ENCODE results near the gene SLC22A3.
"Not testable (repeated sequence)": the region's sequence is repeated elsewhere in the genome, so short reads cannot be mapped to it uniquely, and the experiment has no call there.

The SLC22A3 gene, protein sequence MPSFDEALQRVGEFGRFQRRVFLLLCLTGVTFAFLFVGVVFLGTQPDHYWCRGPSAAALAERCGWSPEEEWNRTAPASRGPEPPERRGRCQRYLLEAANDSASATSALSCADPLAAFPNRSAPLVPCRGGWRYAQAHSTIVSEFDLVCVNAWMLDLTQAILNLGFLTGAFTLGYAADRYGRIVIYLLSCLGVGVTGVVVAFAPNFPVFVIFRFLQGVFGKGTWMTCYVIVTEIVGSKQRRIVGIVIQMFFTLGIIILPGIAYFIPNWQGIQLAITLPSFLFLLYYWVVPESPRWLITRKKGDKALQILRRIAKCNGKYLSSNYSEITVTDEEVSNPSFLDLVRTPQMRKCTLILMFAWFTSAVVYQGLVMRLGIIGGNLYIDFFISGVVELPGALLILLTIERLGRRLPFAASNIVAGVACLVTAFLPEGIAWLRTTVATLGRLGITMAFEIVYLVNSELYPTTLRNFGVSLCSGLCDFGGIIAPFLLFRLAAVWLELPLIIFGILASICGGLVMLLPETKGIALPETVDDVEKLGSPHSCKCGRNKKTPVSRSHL

DNA sequence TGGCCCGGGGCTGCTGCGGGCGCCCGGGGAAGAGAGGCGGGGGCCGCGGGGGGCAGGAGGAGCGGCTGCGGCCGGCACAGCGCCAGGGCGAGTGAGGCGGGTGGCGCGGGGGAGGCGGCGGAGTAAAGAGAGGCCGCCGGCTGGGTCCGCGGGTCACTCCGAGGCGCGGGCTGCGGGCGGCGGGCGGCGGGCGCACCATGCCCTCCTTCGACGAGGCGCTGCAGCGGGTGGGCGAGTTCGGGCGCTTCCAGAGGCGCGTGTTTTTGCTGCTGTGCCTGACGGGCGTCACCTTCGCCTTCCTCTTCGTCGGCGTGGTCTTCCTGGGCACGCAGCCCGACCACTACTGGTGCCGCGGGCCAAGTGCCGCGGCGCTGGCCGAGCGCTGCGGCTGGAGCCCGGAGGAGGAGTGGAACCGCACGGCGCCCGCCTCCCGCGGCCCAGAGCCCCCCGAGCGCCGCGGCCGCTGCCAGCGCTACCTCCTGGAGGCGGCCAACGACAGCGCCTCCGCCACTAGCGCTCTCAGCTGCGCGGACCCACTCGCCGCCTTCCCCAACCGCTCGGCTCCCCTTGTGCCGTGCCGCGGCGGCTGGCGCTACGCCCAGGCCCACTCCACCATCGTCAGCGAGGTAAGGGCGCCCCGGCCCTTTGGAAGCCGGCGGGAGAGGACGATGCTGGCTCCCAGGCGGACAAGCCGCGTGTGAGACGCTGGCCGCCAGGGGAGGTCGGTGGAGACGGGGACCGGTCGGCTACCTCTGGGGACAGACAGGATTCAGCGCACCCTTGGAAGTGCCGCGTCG is at the start of gene SLC22A3:
TSS of gene SLC22A3 (plus strand) at position 156 of the 797 bp plus-strand sequence. CDS start at position 198, 42 bp downstream.
- DNase-seq: no peak

DNA sequence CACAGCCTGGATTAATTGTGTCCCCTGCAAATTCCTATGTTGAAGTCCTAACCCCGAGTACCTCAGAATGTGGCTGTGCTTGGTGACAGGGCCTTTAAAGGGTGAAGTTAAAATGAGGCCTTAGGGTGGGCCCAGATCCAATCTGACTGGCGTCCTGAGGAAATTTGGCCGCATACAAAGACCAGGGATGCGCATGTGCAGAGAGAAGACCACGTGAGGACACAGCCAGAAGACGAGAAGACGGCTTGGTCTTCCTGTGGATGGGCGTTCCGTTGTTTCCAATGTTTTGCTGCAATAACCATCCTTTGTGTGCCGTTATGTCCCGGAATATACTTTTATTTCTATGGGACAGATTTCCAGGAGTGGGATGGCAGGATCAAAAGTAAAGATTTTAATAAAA is 48.6 kb upstream of the SLC22A3 start:
- DNase-seq: no peak

DNA sequence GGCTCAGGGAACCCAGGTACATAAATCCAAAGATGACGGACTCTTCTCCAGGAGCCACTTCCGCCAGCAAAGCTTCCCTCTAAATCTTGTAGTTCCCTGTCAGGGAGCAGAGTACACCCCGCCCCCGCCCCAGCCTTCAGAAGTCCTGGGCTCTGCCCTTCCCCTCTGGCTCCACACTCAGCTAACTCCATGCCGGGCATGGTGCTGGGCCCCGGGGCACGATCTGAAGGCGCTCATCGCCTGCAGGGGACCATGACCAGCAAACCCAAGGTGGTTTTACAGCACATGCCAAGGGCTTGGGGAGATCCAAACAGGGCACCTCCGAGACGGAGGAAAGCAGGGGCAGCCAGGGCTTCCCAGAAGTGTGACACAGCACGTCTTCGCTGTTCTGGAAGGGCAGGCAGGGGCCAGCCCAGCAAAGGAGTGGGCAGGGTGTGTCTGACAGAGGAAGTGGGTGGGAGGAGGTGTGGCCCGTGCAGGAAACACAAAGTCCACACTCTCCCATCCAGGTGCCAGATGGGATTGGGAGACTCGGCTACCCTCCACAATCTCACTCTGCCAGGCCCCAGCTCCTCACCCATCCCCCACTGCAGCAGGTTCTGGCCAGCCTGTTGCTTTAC is 48.0 kb upstream of the SLC22A3 start:
- DNase-seq: no peak

DNA sequence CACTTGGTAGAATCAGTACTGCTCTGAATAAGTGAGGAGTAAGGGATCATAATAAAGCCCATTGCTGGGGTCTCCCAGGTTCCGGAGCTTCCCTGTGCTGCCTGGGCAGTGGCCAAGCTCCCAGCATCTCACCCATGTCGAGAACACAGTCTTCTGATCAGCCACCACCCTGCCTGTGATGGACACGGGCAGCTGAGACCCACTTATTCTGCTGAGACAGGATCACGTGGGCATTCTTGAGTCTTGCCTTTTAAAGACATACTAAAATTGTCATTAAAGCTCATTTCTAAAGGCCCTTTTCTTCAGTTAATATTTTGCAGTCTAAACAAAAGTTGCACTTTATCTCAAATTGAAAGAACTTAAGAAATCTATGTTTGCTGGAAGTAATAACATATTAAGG is 46.8 kb upstream of the SLC22A3 start:
- DNase-seq: no peak

DNA sequence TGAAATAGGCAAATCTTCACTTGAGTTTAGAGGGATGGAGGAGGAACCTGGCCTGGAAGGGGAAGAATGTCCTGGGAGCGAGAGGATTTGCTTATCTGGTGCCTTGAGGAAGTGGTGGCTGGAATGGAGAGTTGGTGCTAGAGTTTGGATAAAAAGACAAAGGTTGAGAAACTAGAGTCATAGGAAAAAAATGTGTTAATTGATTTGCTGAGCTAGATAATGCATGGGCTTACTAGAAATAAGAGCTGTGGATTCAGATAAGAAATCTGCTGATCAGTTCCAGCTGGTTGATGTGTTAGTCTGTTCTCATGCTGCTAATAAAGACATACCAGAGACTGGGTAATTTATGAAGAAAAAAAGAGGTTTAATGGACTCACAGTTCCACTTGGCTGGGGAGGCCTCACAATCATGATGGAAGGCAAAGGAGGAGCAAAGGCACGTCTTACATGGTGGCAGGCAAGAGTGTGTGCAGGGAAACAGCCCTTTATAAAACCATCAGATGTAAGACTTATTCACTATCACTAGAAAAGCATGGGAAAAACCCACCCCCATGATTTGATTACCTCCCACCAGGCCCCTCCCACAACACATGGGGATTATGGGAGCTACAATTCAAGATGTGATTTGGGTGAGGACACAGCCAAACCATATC is 45.6 kb upstream of the SLC22A3 start:
- DNase-seq: not testable (repeated sequence)

DNA sequence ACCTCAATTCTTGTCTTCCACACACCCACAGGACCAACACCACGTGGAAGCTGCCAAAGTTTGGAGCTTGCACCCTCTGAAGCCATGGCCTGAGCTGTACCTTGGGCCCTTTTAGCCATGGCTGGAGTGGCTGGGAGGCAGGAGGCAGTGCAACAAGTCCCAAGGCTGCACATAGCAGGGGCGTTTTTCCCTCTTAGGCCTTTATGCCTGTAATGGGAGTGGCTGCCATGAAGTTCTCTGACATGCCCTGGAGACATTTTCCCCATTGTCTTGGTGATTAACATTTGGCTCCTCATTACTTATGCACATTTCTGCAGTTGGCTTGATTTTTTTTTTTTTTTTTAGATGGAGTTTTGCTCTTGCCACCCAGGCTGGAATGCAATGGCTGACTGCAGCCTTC is 44.4 kb upstream of the SLC22A3 start:
- no peak for DNase-seq

DNA sequence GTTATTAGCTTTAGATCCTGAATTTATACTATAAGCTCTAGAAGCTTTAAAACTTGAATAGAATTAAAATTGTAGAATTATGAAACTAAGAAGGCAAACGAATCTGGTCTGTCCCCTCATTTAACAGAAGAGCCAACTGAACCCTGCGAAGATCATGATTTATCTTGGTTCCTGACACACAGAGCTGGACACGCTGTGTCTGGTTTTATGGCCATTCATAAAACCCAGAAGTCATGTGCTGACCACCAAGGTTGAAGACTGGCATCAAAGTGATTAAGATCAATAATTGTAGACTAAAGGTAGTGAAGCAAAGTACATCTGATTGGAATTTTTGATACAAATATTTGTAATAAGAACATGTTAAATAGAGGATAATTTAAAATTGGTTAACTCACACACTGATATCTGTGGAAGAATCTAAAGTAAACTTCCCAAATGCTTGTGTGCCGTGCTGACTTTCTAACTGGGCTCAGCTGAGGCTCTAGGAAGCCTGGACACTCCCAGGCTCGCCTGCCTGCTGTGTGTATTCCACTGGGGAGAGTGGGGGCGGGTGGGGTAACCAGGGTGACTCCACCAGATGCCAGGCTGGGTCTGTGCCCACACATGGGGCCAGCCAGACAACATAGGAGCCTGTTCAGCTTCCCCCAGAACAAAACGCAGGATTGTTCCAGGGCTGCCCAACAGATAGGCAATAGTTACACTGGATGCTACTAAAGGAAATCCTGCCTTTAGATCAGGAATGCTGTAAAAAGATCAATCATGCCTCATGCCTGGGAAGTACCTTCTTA is 42.1 kb upstream of the SLC22A3 start:
- no peak for DNase-seq

DNA sequence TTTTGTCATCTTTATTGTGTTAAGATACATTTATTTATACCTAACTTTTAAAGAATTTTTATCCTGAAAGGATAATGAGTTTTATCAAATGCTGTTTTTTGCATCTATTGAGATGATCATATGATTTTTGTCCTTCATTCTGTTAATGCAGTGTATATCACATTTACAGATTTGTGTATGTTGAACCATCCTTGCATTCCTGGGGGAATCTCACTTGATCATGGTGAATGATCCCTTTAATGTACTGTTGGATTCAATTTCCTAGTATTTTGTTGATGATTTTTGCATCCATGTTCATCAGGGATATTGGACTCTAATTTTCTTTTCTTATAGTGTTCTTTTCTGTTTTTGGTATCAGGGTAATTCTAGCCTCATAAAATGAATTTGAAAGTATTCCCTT is 38.5 kb upstream of the SLC22A3 start:
- no peak for DNase-seq

DNA sequence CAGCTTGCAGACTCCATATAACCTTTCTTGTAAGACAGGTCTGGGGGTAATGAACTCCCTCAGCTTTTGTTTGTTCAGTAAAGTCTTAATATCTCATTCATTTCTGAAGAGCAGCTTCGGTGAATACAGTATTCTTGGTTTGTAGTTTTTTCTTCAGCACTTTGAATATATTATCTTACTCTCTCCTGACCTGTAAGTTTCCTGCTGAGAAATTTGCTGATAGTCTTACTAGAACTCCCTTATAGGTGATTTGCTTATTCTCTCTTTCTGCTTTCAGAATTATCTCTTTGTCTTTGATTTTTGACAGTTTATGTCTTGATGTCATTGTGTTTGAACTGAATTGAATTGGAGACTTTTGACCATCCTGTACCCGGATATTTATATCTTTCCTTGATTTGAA is 35.3 kb upstream of the SLC22A3 start:
- DNase-seq: no peak

DNA sequence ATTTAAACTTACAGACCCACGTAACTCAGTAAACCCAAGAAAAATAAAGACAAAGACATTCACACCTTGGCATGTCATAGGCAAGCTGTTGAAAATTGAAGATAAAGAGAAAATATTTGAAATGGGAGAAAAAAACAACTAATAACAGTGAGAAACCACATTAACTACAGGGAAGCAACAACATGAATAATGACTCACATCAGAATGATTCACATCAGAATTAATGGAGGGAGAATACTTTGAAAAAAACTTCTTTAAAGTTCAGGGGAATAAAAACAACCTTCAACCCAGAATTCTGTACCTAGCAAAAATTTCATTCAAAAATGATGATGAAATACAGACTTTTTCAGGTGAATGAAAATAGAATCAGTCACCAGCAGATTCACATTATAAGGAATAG is 32.9 kb upstream of the SLC22A3 start:
- no peak for DNase-seq

DNA sequence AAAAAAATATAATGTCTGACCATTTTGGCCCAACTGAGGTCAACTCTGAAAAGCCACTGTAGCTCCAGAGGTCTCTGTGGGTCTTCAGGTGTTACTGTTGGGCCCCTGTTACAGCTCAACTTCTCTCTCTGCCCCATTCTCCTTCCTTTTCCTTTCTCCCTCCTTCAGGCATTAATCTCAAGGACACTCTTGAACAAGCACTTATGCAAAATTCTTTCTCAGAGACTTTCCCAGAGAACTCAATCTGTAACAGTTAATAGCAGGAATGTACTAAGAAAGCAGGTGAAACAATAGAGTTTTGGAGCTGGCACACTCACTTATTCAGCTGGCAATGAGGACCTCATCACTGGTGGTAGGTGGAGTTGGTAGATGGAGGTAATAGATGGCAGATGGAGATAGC is 31.9 kb upstream of the SLC22A3 start:
- DNase-seq: no peak

DNA sequence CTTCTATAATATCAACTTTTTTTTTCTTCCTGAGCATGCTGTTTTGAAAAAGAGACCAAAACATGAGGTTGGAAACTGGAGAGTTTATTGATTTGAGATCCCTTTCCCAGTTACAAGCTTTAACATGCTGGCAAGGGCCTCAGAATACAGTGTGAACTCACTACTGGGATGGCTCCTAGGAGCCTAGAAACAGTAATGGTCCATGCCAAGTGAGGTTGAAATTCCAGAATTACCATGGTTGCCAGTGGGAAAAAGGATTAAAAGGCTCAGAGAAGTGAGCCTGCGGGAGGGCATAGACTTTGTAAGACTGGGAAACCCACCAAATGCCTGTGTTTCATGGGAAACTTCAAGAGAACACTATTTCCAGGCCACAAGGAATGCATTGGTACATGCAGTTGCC is 28.9 kb upstream of the SLC22A3 start:
- no peak for DNase-seq

DNA sequence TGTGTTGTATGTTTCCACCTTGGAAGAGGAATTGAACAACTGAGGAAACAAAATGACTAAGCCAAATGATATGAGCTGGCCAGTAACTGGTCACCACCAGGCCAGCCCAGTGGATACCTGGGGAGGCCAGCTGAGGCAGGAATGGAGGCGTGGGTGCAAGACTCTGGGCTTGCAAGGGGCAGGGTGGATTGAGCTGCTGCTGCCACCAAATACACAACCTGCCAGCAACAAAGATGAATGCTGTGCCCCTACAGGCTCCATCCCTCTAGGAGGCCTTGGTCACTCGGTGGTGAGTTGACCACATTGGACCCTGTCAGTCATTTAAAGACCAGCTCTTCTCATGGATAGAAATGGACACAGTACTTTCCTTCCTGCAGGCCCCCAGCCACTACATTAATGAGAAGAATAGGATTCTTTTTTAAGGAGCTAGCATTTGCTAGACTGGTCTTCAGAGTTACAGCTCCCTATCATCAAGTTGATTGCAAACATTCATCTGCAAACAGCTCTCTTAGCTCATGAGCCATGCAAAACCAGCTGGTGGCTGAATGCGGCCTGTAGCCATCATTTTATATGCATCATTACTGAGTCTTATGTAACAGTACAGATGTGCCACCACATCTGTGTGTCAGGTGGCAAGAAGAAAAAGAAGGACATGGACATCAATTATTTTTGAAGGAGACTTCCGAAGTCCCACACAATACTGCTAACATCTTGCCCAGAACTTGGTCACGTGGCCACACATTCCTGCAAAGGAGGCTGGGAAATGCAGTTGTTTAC is 26.3 kb upstream of the SLC22A3 start:
- no peak for DNase-seq

DNA sequence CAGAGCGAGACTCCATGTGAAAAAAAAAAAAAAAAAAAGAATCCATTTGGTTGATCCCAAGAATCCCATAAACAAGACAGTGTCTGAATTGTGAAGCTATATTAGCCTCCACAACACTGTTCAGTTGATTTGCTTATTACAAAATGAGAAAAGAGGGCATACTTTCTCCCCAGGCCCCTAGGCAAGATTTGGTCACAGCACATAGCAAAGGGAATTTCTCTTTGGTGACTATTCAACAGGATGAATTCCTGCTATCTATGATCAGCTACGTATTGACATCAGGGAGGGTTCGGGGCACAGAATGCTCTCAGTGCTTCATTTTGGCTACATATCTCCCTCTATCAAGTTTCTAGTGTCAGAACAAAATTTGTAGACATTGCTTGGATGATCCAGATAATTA is 20.2 kb upstream of the SLC22A3 start:
- no peak for DNase-seq

DNA sequence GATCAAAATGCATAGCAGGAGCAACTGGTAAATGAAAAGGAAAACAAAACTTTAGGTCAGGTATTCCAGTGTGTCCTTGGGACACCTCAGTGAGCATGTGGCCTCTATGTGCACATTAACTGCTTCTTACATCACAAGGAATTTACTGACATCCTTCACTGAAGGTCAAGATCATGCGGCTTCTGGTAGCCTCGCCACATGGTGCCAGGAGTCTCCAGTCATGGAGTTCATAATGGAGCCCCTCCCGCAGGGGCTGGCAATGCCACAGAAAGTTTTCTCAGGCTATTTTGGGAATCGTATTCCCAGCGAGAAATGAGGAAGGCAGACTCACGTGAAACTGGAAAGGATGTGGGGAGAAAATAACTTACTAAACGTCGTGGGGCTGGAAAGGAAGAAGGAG is 19.7 kb upstream of the SLC22A3 start:
- DNase-seq: no peak

DNA sequence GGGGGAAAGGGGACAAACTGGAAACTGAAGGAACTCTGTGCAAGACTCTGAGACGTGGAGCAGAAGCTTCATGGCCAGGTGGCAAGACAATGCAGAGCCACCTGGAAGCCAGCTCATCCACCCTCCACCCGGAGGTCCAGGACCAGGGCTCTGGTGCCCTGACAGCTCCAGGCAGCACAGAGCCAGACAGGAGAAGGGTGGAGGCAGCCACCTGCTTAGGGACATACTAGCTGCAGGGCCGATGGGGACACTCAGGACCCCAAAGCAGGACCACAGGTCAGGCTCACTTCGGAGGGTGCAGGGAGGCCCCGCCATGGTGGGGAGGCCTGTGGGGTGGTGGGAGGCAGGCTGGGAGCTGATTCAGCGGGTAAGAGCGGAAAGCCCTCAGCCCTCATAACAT is 19.0 kb upstream of the SLC22A3 start:
- no peak for DNase-seq

DNA sequence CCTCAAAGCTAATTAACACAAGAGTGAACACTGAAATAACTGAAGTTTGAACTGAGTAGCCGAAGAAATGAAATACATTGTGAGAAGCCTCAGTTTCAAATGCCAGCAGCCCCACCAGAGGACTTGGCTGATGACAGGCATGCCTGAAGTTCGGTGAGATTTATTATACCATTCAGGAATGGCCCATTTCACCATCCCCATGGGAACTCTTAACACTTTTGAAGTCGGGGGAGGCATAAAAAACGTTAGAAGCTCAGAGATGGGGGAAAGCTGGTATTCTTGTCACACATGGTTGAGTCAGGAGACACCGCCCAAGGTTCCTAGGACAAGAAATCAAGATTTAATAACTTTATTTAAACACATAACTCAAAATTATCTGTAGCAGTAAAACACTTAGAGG is 17.6 kb upstream of the SLC22A3 start:
- DNase-seq: no peak

DNA sequence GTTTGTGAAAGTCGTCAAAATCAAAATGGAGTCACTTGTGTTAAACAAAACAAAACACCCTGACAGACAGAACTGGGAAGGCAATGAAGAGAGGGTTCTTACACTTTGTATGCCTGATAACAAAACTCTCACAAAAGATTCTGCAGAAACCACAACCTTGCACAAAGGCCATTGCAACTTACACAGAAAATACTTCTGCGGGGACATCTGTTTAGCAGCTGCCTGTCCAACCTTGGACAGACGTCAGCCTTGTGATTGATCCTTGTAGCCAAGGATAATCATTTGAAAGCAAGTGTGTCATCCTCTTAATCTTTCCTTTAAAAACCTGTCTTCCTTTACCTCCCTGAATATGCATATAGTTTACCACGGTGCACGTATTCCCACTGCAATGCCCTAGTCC is 17.0 kb upstream of the SLC22A3 start:
- DNase-seq: no peak

DNA sequence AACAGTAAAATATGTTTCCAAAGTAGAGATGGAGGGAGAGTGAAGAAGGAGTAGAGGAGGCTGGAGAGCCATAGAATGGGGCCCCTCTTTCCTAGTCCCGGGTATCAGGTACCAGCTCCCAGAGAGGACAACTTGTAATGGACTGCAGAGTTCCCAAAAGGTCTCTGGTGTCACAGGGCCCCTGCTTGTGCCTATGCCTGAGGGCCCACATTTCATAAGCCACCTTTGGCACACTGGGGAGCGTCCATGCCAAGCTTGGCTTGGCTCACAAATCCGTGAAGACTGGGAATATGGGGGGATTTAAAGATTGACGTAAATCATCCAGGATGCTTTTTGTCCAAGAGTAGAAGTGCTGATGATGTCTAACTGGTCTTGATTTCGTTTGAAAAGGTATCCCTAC is 16.4 kb upstream of the SLC22A3 start:
- no peak for DNase-seq

DNA sequence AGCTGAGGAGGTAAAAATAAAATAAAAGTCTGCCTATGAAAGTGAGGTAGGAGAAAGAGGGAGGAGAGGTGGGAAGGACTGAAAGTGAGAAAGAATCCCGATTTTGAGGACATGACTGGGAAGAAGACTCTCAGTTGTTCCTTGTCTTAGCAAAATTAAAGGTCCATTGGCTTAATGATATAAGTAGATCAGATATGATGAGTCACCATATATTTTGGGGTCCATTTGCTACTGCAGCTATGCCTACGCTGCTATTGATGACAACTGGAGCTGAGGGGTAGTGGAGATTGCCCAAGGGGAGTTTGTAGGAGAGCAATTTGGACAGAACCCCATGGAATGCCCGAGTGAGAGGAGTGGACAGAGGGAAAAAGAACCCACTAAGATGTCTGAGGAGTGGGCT is 15.1 kb upstream of the SLC22A3 start:
- DNase-seq: no peak

DNA sequence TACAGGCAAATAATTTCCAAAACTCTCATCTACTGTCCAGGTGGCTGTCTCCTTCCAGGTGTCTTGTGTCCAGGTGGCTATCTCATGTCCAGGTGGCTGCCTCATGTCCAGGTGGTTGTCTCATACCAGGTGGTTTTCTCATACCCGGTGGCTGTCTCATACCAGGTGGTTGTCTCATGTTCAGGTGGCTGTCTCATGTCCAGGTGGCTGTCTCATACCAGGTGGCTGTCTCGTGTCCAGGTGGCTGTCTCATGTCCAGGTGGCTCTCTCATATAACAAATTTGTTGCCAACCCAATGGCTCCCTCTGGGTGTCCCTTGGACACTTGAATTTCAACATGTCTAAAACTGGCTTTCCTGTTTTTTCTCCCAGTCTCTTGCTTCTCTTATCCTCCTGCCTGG is 14.3 kb upstream of the SLC22A3 start:
- no peak for DNase-seq
